ENCODE data around the gene COMMD6.
"Not testable (repeated sequence)": the region's sequence is repeated elsewhere in the genome, so short reads cannot be mapped to it uniquely, and the experiment has no call there.

Gene COMMD6

DNA sequence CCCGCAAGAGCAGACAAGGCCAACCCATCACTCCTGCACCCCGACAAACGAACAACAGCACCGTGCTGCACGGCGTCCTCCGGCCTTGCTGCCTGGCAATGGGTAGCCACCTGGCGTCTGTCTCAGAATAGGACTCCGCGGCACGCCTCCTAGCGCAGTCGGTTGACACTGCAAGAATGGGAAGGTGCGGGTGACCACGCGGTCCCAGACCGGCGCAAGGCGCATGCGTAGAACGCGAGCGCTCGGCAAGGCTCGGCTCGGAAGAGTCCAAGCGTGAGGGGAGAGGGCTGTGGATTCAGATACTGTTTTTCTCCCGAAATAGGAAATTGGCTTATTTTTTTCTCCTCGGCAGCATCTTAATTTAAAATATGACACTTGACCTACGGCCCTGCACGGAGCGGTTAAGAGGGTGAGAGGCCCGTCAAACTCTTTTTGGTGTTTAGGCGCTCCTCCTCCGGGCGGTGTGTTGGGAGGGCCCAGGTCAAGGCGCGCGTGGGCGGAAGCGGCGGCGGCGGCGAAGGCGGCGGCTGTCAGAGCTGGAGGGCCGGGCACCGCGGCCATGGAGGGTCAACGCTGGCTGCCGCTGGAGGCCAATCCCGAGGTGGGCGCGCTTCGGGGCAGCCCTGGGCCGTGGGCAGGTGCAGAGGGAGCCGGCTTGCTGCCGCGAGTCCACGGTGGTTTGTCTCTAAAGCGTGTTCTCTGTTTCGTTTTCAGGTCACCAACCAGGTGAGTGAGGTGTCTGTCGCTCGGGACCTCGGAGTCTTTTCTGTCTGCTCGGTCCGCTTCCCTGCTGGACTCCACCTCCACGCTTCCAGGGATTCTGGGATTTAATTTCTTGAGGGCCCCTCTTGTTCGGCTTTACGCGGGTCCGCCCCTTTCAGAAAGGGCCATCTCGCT lies 11.9 kb upstream of the COMMD6 start, which contains the start of gene UCHL3:
UCHL3 (plus strand) TSS at position 530 of the 897 bp plus-strand sequence; CDS start at position 560, 30 bp downstream.
- Histone ChIP-seq H3K9me3 (ENCODE audit: insufficient read depth, low read length) (no peaks in the 10 kb centered on the region), H3K9ac (ENCODE audit: insufficient read length, low read depth) (peak within 1 kb of the TSS; percentile 88), H3K36me3 (ENCODE audit: insufficient read depth, insufficient read length, low read length) (peaks cover 6% of the 10 kb centered on the region), H3K4me3 (ENCODE audit: insufficient read length, low read depth) (peak within 1 kb of the TSS; percentile 86), H3K27me3 (ENCODE audit: insufficient read depth, insufficient read length) (peaks cover 3% of the 10 kb centered on the region), H3K4me1 (ENCODE audit: insufficient read depth, insufficient read length) (no peaks in the 10 kb centered on the region)
- DNase-seq (ENCODE audit: low read depth, low spot score): peak; percentile 95
- no peak for TF ChIP-seq SUZ12 (IDR thresholded peaks at IDR 0.05; ENCODE audit: extremely low read depth, insufficient read depth, insufficient read length)
- TF ChIP-seq ZNF274 (IDR thresholded peaks at IDR 0.05; ENCODE audit: low read depth, low read length): no peak
- no peak for TF ChIP-seq YY1 (IDR thresholded peaks at IDR 0.05; ENCODE audit: insufficient read depth, insufficient read length)

DNA sequence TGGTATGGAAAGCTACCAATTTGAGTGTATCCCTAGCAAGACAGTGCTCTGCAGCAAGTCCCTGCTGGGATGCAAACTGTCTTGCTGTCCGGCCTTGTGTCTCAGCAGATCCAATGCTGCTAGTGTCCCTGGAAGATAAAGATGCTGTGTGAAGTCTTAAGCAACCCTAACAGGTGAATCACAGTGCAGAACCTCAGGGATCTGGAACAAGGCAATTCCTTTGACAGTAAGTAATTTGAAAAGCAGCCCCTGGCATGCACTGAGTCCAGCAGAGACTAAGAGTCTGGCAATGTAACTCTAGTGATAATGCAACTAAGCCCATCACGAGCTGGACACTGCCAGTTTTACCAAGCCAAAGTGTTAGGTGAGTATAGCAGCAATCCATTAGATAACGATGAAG lies 10.3 kb upstream of the COMMD6 start:
- no peaks in the 10 kb centered on the region for H3K36me3 ChIP-seq (ENCODE audit: insufficient read depth, insufficient read length, low read length)
- H3K27me3 ChIP-seq (ENCODE audit: insufficient read depth, insufficient read length): peaks cover 3% of the 10 kb centered on the region
- no peaks in the 10 kb centered on the region for H3K4me1 ChIP-seq (ENCODE audit: insufficient read depth, insufficient read length)
- DNase-seq (ENCODE audit: low read depth, low spot score): no peak
- no peak overlapping the region for H3K9ac ChIP-seq (ENCODE audit: insufficient read length, low read depth)
- no peaks in the 10 kb centered on the region for H3K9me3 ChIP-seq (ENCODE audit: insufficient read depth, low read length)
- no peak overlapping the region for H3K4me3 ChIP-seq (ENCODE audit: insufficient read length, low read depth)
- TF ChIP-seq SUZ12 (IDR thresholded peaks at IDR 0.05; ENCODE audit: extremely low read depth, insufficient read depth, insufficient read length) (no peak), YY1 (IDR thresholded peaks at IDR 0.05; ENCODE audit: insufficient read depth, insufficient read length) (no peak), ZNF274 (IDR thresholded peaks at IDR 0.05; ENCODE audit: low read depth, low read length) (no peak)

DNA sequence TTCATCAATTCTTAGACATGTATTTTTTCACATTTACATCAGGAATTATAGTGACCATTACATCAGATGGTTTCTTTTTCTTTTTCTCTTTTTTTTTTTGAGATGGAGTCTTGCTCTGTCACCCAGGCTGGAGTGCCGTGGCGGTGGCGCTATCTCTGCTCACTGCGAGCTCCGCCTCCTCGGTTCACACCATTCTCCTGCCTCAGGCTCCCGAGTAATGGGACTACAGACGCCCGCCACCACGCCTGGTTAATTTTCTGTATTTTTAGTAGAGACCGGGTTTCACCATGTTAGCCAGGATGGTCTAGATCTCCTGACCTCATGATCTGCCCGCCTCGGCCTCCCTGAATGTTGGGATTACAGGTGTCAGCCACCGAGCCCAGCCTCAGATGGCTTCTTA lies 7.7 kb upstream of the COMMD6 start:
- H3K9me3 ChIP-seq (ENCODE audit: insufficient read depth, low read length); H3K9ac ChIP-seq (ENCODE audit: insufficient read length, low read depth); H3K36me3 ChIP-seq (ENCODE audit: insufficient read depth, insufficient read length, low read length); H3K27me3 ChIP-seq (ENCODE audit: insufficient read depth, insufficient read length); H3K4me1 ChIP-seq (ENCODE audit: insufficient read depth, insufficient read length); DNase-seq (ENCODE audit: low read depth, low spot score); H3K4me3 ChIP-seq (ENCODE audit: insufficient read length, low read depth): not testable (repeated sequence)

DNA sequence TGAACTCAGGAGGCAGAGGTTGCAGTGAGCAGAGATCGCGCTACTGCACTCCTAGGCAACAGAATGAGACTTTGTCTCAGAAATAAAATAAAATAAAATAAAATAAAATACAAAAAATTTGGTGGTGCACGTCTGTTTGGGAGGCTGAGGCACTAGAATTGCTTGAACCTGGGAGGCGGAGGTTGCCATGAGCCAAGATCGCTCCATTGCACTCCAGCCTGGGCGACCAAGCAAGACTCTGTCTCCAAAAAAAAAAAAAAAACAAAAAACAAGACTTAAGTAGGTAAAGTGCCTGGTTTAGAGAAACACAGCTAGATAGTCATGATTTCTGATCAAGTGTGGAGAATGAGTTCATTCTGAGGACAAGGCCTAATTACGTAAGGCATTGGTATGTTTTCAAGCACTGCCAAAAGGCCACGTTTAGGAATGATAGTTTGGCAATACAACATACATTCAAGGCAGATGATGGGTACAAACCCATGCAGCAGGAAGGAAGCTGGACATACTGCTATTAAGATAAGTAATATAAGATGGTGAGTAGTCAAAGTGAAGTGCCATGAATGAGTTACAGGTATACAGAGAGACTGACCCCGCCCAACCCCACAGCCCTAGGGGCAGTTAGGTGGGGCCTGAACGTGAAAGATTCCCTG lies 7.2 kb upstream of the COMMD6 start:
- Histone ChIP-seq H3K27me3 (ENCODE audit: insufficient read depth, insufficient read length) (peaks cover 3% of the 10 kb centered on the region), H3K9me3 (ENCODE audit: insufficient read depth, low read length) (no peaks in the 10 kb centered on the region), H3K36me3 (ENCODE audit: insufficient read depth, insufficient read length, low read length) (no peaks in the 10 kb centered on the region), H3K9ac (ENCODE audit: insufficient read length, low read depth) (no peak overlapping the region), H3K4me3 (ENCODE audit: insufficient read length, low read depth) (no peak overlapping the region), H3K4me1 (ENCODE audit: insufficient read depth, insufficient read length) (no peaks in the 10 kb centered on the region)
- TF ChIP-seq ZNF274 (IDR thresholded peaks at IDR 0.05; ENCODE audit: low read depth, low read length) (no peak), YY1 (IDR thresholded peaks at IDR 0.05; ENCODE audit: insufficient read depth, insufficient read length) (no peak), SUZ12 (IDR thresholded peaks at IDR 0.05; ENCODE audit: extremely low read depth, insufficient read depth, insufficient read length) (no peak)
- DNase-seq (ENCODE audit: low read depth, low spot score): no peak

DNA sequence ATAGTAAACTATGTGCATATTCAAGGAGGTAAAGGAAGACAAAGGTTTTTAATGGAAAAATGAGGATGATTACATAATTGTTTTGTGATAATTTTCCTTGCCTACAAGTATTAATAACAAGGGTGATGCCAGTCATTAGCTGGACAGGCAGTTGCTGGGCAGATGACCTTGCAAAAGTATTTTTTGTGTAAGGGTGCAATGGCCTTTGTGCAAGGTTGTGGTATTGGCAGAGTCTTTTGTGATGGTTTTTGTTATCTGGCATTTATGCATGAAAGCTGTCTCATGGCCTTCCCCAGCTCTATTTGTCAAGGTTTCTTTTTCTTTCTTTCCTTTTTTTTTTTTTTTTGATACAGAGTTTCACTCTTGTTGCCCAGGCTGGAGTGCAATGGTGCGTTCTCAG lies 4.3 kb upstream of the COMMD6 start:
- H3K9me3 ChIP-seq (ENCODE audit: insufficient read depth, low read length): no peaks in the 10 kb centered on the region
- H3K9ac ChIP-seq (ENCODE audit: insufficient read length, low read depth): no peak overlapping the region
- no peaks in the 10 kb centered on the region for H3K4me1 ChIP-seq (ENCODE audit: insufficient read depth, insufficient read length)
- DNase-seq (ENCODE audit: low read depth, low spot score): no peak
- TF ChIP-seq ZNF274 (IDR thresholded peaks at IDR 0.05; ENCODE audit: low read depth, low read length) (no peak), YY1 (IDR thresholded peaks at IDR 0.05; ENCODE audit: insufficient read depth, insufficient read length) (no peak), SUZ12 (IDR thresholded peaks at IDR 0.05; ENCODE audit: extremely low read depth, insufficient read depth, insufficient read length) (no peak)
- H3K4me3 ChIP-seq (ENCODE audit: insufficient read length, low read depth): no peak overlapping the region
- no peaks in the 10 kb centered on the region for H3K36me3 ChIP-seq (ENCODE audit: insufficient read depth, insufficient read length, low read length)
- no peaks in the 10 kb centered on the region for H3K27me3 ChIP-seq (ENCODE audit: insufficient read depth, insufficient read length)

DNA sequence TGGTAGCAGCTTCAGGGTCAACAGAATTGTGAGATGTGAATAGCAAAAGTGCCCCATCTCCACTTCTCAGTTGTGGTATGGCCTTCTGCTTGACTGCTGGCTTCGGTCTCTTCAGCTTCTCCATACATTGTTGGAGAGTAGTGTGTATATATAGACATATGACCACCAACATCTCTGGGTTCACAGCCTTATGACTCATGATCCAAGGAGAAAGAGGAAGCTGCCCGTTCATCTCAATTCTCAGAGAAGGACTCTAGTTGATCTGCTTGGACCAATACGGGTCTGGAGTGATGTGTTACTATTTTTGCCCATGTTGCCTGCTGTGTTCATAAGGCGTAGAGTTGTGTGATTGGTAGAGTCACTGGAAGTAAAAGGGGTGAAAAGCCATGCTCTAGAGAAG lies 3.6 kb upstream of the COMMD6 start:
- Histone ChIP-seq H3K4me3 (ENCODE audit: insufficient read length, low read depth) (no peak overlapping the region), H3K9me3 (ENCODE audit: insufficient read depth, low read length) (no peaks in the 10 kb centered on the region), H3K36me3 (ENCODE audit: insufficient read depth, insufficient read length, low read length) (peaks cover 2% of the 10 kb centered on the region), H3K4me1 (ENCODE audit: insufficient read depth, insufficient read length) (no peaks in the 10 kb centered on the region), H3K27me3 (ENCODE audit: insufficient read depth, insufficient read length) (no peaks in the 10 kb centered on the region), H3K9ac (ENCODE audit: insufficient read length, low read depth) (no peak overlapping the region)
- DNase-seq (ENCODE audit: low read depth, low spot score): no peak
- TF ChIP-seq SUZ12 (IDR thresholded peaks at IDR 0.05; ENCODE audit: extremely low read depth, insufficient read depth, insufficient read length) (no peak), ZNF274 (IDR thresholded peaks at IDR 0.05; ENCODE audit: low read depth, low read length) (no peak), YY1 (IDR thresholded peaks at IDR 0.05; ENCODE audit: insufficient read depth, insufficient read length) (no peak)

DNA sequence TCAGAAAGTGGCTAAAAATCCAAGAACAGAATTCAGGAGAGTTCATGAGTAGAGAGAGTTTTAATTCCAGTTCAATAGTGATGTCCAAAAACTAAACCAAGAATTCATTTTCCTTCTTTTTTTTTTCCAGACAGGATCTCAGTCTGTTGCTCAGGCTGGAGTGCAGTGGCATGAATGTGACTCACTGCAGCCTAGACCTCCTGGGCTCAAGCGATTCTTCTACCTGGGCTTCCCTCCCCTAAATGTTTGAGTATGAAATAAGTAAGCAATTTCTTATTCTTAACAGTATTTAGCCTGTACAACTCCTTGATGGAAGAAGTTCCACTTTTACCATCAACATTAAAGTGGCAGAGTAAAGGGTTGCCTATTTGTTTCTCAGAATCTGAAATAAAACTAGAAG lies 3.8 kb downstream of the COMMD6 start:
- no peak overlapping the region for H3K9ac ChIP-seq (ENCODE audit: insufficient read length, low read depth)
- no peak overlapping the region for H3K4me3 ChIP-seq (ENCODE audit: insufficient read length, low read depth)
- DNase-seq (ENCODE audit: low read depth, low spot score): no peak
- no peak for TF ChIP-seq YY1 (IDR thresholded peaks at IDR 0.05; ENCODE audit: insufficient read depth, insufficient read length)
- TF ChIP-seq ZNF274 (IDR thresholded peaks at IDR 0.05; ENCODE audit: low read depth, low read length): no peak
- no peak for TF ChIP-seq SUZ12 (IDR thresholded peaks at IDR 0.05; ENCODE audit: extremely low read depth, insufficient read depth, insufficient read length)
- H3K36me3 ChIP-seq (ENCODE audit: insufficient read depth, insufficient read length, low read length): peaks cover 35% of the 10 kb centered on the region
- no peaks in the 10 kb centered on the region for H3K9me3 ChIP-seq (ENCODE audit: insufficient read depth, low read length)
- no peaks in the 10 kb centered on the region for H3K27me3 ChIP-seq (ENCODE audit: insufficient read depth, insufficient read length)
- H3K4me1 ChIP-seq (ENCODE audit: insufficient read depth, insufficient read length): no peaks in the 10 kb centered on the region

Data from NT2/D1 (cell line).